Testis (tissue), 3 donors: Measurements from ENCODE around the gene B3GAT1. TPM values are rescaled to one million over a fixed set of nuclear protein-coding genes. Genes with fewer than 3 reads are reported as not detected.

Experiments used
- DNase-seq: peaks from one replicate; pipeline ENCODE4 v3.0.0-alpha.2; 2019
- H3K27ac ChIP-seq, 2 donors: fragments of 200-600 bp; sonication (generic); one replicate each; pipeline ENCODE4 v1.5.1; 2019
- H3K27me3 ChIP-seq: fragments of 200-600 bp; sonication (generic); one replicate; pipeline ENCODE4 v1.5.1; 2019
- H3K36me3 ChIP-seq: fragments of 200-600 bp; sonication (generic); one replicate; pipeline ENCODE4 v1.5.1; 2017; ENCODE audit warnings: low read depth; ENCODE audit errors: missing control alignments
- H3K4me1 ChIP-seq: fragments of 200-600 bp; sonication (generic); one replicate; pipeline ENCODE4 v1.5.1; 2019
- H3K4me3 ChIP-seq, 2 donors: fragments of 200-600 bp; sonication (generic); one replicate each; pipeline ENCODE4 v1.5.1; 2017 to 2019
- H3K9me3 ChIP-seq: fragments of 200-600 bp; sonication (generic); one replicate; pipeline ENCODE4 v1.5.1; 2017
- POLR2A ChIP-seq: fragments of 450-650 bp; IDR thresholded peaks from one replicate; pipeline ENCODE4 v1.6.1; 2017; ENCODE audit warnings: antibody characterized with exemption, mild to moderate bottlenecking, moderate library complexity
- WGBS, 2 donors: methylation state at CpG; one replicate each; pipeline ENCODE4 v1.1.5; 2018; 5-methylcytosine and 5-hydroxymethylcytosine counted together
- intact Hi-C: fragments of 100-400 bp; cut with DNase I; formaldehyde crosslinking; loops from one replicate; pipeline ENCODE4 v1.15.1; 2023; ENCODE audit warnings: low total_unique reads
- polyA plus RNA-seq: library from polyadenylated mRNA; stranded (reverse); fragments of 350-450 nt; fragmentation: Illumina TruSeq; extraction: RNeasy Lipid Tissue Mini Kit (QIAGEN cat#74804); gene quantifications from one replicate; pipeline ENCODE4 v1.2.3, GENCODE V29; 2014; ENCODE audit warnings: low read depth, low replicate concordance; ENCODE audit not compliant: insufficient read depth
- total RNA-seq, 2 donors: library from RNA; depleted of rRNA; stranded (reverse); fragments of >200 nt; gene quantifications; one replicate each; pipeline ENCODE4 v1.2.3, GENCODE V29; 2016
- TF ChIP-seq, protein P1 (sequence below), 3 experiments: fragments of 450-650 bp in 2 of 3; fragments of 200-600 bp in 1 of 3; sonication (generic) in 1 of 3; IDR thresholded peaks; one replicate each; pipeline ENCODE4 v1.5.1; 2016 to 2019; ENCODE audit warnings: antibody characterized with exemption in 3 of 3, mild to moderate bottlenecking in 2 of 3, moderate library complexity in 1 of 3

Gene B3GAT1
- total and polyA plus RNA-seq, 3 donors from 2014 or later, result 2.7 to 4.3 (median 3.0) TPM

DNA sequence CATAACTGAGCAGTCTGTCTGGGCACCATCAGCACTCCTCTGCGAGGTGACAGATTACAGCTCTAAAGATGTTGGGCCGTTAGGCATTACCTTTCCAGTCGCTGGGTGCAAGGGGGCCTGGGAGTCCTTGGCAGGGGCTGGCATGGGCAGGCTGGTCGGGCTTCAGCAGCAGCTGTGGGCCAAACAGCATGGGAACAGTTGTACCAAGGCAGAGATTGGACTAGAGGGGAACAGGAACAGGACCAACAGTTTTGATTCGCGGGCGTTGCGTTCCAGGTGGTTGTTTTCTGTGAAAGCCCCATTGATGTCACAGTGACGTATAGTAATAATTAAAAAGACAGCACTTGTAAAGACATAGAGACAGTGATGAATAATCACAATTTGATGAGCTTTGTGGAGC is 25.8 kb upstream of the B3GAT1 start:
- no peak overlapping the region for H3K27ac ChIP-seq
- 70 to 78% methylated on average over 9 of the region's 9 CpGs for WGBS, 2 donors
- no peak for DNase-seq
- TF ChIP-seq POLR2A, result no peak
- TF ChIP-seq, protein P1, sequence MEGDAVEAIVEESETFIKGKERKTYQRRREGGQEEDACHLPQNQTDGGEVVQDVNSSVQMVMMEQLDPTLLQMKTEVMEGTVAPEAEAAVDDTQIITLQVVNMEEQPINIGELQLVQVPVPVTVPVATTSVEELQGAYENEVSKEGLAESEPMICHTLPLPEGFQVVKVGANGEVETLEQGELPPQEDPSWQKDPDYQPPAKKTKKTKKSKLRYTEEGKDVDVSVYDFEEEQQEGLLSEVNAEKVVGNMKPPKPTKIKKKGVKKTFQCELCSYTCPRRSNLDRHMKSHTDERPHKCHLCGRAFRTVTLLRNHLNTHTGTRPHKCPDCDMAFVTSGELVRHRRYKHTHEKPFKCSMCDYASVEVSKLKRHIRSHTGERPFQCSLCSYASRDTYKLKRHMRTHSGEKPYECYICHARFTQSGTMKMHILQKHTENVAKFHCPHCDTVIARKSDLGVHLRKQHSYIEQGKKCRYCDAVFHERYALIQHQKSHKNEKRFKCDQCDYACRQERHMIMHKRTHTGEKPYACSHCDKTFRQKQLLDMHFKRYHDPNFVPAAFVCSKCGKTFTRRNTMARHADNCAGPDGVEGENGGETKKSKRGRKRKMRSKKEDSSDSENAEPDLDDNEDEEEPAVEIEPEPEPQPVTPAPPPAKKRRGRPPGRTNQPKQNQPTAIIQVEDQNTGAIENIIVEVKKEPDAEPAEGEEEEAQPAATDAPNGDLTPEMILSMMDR (IDR thresholded peaks at IDR 0.05), result no peak
- H3K9me3 ChIP-seq, result no peaks in the 10 kb centered on the region
- H3K4me1 ChIP-seq, result no peaks in the 10 kb centered on the region
- no peak overlapping the region for H3K4me3 ChIP-seq
- no peaks in the 10 kb centered on the region for H3K36me3 ChIP-seq
- intact Hi-C loops, result no loop called here
- H3K27me3 ChIP-seq, result no peaks in the 10 kb centered on the region

DNA sequence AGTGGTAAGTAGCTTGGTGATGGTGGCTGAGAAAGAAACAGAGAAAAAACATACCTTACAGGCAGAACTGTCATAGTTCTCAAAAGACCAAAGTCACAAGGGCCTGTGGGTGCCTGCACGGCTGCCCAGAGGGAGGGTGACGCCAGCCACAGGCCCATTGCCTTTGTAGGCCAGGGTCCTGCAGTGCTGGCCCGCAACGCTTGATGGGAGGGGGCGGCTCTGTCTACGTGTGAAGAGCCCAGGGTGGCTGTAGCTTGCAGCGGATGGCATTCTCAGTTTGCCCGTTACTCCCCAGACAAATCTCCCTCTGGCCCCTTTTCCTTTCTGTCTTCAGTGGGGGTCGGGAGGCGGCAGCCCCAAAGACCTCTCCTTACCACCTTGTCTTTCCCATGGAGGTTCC is 24.7 kb upstream of the B3GAT1 start:
- Histone ChIP-seq H3K36me3 (no peaks in the 10 kb centered on the region), H3K4me1 (no peaks in the 10 kb centered on the region), H3K4me3 (no peak overlapping the region), H3K9me3 (no peaks in the 10 kb centered on the region), H3K27ac (no peak overlapping the region), H3K27me3 (no peaks in the 10 kb centered on the region)
- 92 to 96% methylated on average over 10 of the region's 10 CpGs for WGBS, 2 donors
- intact Hi-C loops, result no loop called here
- DNase-seq, result no peak
- no peak for TF ChIP-seq POLR2A
- TF ChIP-seq, protein P1 (IDR thresholded peaks at IDR 0.05), result no peak

DNA sequence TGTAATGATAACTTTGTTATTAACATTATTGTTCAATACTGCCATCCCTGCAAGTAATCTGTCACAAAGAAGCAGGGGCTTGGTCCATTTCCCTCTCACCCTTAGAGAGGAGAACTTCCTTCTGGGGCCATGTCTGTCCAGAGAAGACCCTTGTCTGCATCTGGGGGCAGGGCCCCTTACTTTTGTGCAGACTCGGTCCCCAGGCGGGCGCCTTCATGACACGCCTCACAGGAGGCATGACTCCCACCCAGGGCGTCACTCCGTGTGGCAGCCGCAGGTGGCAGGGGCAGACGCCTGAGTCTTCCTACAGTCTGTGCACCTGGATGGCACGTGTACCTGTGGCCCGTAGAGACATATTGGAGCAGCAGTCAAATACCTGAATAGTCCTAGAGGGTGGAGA is 21.8 kb upstream of the B3GAT1 start:
- Histone ChIP-seq H3K27me3 (no peaks in the 10 kb centered on the region), H3K27ac (no peak overlapping the region), H3K4me3 (no peak overlapping the region), H3K36me3 (no peaks in the 10 kb centered on the region), H3K9me3 (no peaks in the 10 kb centered on the region), H3K4me1 (no peaks in the 10 kb centered on the region)
- TF ChIP-seq, protein P1 (IDR thresholded peaks at IDR 0.05), result no peak
- no peak for TF ChIP-seq POLR2A
- intact Hi-C loops, result no loop called here
- no peak for DNase-seq
- 76 to 81% methylated on average over 2 to 10 of the region's 10 CpGs for WGBS, 2 donors

DNA sequence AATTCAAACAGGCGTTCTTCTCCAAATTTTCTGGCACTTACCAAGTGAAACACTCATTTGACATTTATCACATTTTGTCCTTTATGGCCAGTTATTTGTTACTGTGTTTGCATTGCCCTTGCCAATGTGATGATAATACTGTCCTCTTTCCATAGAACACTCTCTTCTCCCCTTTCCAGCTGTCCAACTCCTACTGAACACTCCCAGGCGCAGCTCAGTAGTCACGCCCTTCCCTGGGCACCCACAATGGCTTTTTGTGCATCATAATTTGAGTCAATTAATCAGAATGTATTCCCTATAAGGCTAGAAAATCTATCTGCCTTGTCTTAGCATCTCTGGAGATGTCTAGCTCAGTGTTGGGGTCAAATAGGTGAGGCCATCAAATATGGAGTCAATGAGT is 21.2 kb upstream of the B3GAT1 start:
- WGBS, 2 donors, result 58 to 80% methylated on average over 3 of the region's 3 CpGs
- no peak for DNase-seq
- H3K4me1 ChIP-seq, result no peaks in the 10 kb centered on the region
- TF ChIP-seq POLR2A, result no peak
- TF ChIP-seq, protein P1 (IDR thresholded peaks at IDR 0.05), result no peak
- H3K36me3 ChIP-seq, result no peaks in the 10 kb centered on the region
- H3K27me3 ChIP-seq, result no peaks in the 10 kb centered on the region
- H3K9me3 ChIP-seq, result no peaks in the 10 kb centered on the region
- H3K27ac ChIP-seq, result no peak overlapping the region
- intact Hi-C loops, result no loop called here
- H3K4me3 ChIP-seq, result no peak overlapping the region

DNA sequence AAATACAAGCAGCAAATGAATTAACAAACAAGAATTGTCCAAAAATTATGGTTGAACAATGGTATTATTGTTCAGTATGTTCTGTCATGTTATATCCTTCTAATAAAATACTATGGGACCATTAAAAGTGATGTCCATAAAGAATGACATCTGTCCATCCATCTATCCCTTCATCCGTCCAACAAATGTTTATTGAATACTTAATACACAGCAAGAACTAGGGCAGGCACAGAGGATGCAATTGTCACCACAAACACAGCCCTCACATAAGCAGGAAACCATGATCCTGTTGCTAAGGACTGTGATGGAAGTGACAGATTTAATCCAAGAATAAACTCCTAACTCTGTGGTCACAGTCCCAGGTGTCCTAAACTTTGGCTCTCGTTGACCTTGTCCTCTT is 20.7 kb upstream of the B3GAT1 start:
- no peaks in the 10 kb centered on the region for H3K4me1 ChIP-seq
- intact Hi-C loops, result no loop called here
- 32 to 34% methylated on average over 2 of the region's 2 CpGs for WGBS, 2 donors

More for the DNA sequence above, 20.7 kb upstream of the B3GAT1 start:
- no peaks in the 10 kb centered on the region for H3K27me3 ChIP-seq
- H3K9me3 ChIP-seq, result no peaks in the 10 kb centered on the region
- DNase-seq, result no peak
- no peaks in the 10 kb centered on the region for H3K36me3 ChIP-seq
- H3K4me3 ChIP-seq, result no peak overlapping the region
- no peak overlapping the region for H3K27ac ChIP-seq
- TF ChIP-seq POLR2A, result no peak
- TF ChIP-seq, protein P1 (IDR thresholded peaks at IDR 0.05), result no peak
